ENCODE measurements around the gene AKAP8.

The AKAP8 gene

DNA sequence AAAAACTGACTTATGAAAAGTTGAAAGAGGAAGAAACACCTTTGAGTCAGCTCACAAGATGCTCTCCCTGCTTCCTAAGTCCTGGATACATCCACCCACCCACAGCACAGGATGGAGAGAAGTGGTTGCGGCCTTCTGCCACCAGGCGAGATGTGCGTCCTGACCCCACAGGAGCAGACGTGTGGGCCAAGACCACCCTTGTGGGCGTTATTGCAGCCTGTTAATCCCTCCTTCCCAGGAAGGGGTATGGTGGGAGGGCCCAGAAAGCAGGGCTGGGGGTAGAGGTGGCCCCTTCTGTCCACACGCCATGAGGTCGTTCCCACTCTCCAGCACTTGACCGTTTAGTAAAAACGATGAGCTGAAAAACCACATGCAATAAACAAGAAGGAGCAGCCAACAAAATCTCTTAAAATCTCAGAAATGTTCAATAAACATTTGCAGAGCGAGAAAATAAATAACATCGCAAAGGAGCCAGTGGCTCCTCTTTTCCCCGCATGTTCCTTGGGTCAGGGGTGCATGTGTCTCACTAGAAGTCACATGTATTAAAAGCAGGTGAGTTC is 41.6 kb upstream of the AKAP8 start:
- TF ChIP-seq RAD21 (IDR thresholded peaks at IDR 0.05; ENCODE audit: low read depth) (no peak), YY1 (IDR thresholded peaks at IDR 0.05; ENCODE audit: low read depth) (no peak), CREB1 (IDR thresholded peaks at IDR 0.05; ENCODE audit: low read depth) (no peak), TEAD4 (IDR thresholded peaks at IDR 0.05) (no peak), TCF12 (IDR thresholded peaks at IDR 0.05; ENCODE audit: low read depth) (no peak), TAF1 (IDR thresholded peaks at IDR 0.05; ENCODE audit: low read depth) (no peak), EGR1 (IDR thresholded peaks at IDR 0.05) (no peak), ZBTB7A (IDR thresholded peaks at IDR 0.05; ENCODE audit: low read depth) (no peak), NFIC (IDR thresholded peaks at IDR 0.05) (no peak), REST (IDR thresholded peaks at IDR 0.05; ENCODE audit: low read depth) (no peak), CEBPB (IDR thresholded peaks at IDR 0.05) (no peak), FOXM1 (IDR thresholded peaks at IDR 0.05; ENCODE audit: borderline replicate concordance, low read depth) (no peak), EP300 (IDR thresholded peaks at IDR 0.05; ENCODE audit: borderline replicate concordance) (no peak), MAX (IDR thresholded peaks at IDR 0.05) (no peak)
- TF ChIP-seq, protein P1, sequence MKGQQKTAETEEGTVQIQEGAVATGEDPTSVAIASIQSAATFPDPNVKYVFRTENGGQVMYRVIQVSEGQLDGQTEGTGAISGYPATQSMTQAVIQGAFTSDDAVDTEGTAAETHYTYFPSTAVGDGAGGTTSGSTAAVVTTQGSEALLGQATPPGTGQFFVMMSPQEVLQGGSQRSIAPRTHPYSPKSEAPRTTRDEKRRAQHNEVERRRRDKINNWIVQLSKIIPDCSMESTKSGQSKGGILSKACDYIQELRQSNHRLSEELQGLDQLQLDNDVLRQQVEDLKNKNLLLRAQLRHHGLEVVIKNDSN (IDR thresholded peaks at IDR 0.05) = no peak

- TF ChIP-seq ZBTB7A (IDR thresholded peaks at IDR 0.05; ENCODE audit: low read depth) (no peak), YY1 (IDR thresholded peaks at IDR 0.05; ENCODE audit: low read depth) (no peak), CEBPB (IDR thresholded peaks at IDR 0.05) (no peak), NFIC (IDR thresholded peaks at IDR 0.05) (no peak), RAD21 (IDR thresholded peaks at IDR 0.05; ENCODE audit: low read depth) (no peak), CREB1 (IDR thresholded peaks at IDR 0.05; ENCODE audit: low read depth) (no peak), TEAD4 (IDR thresholded peaks at IDR 0.05) (no peak), FOXM1 (IDR thresholded peaks at IDR 0.05; ENCODE audit: borderline replicate concordance, low read depth) (no peak), EP300 (IDR thresholded peaks at IDR 0.05; ENCODE audit: borderline replicate concordance) (no peak), EGR1 (IDR thresholded peaks at IDR 0.05) (no peak), TAF1 (IDR thresholded peaks at IDR 0.05; ENCODE audit: low read depth) (no peak), MAX (IDR thresholded peaks at IDR 0.05) (no peak), REST (IDR thresholded peaks at IDR 0.05; ENCODE audit: low read depth) (no peak), TCF12 (IDR thresholded peaks at IDR 0.05; ENCODE audit: low read depth) (no peak)
- TF ChIP-seq, protein P1 (IDR thresholded peaks at IDR 0.05) = no peak
These were observed 39.9 kb upstream of the AKAP8 start for GRCh38 chr19:15419413-15420025.

- TF ChIP-seq EP300 (IDR thresholded peaks at IDR 0.05; ENCODE audit: borderline replicate concordance) (no peak), REST (IDR thresholded peaks at IDR 0.05; ENCODE audit: low read depth) (no peak), MAX (IDR thresholded peaks at IDR 0.05) (peak; percentile 65), RAD21 (IDR thresholded peaks at IDR 0.05; ENCODE audit: low read depth) (peak; percentile 50), CREB1 (IDR thresholded peaks at IDR 0.05; ENCODE audit: low read depth) (0 out of 2 replicates have a peak, but pooled peaks have one; percentile 46), EGR1 (IDR thresholded peaks at IDR 0.05) (peak; percentile 43), TCF12 (IDR thresholded peaks at IDR 0.05; ENCODE audit: low read depth) (peak; percentile 50; the same call in 1 of the 2 replicates), ZBTB7A (IDR thresholded peaks at IDR 0.05; ENCODE audit: low read depth) (0 out of 2 replicates have a peak, but pooled peaks have one; percentile 56), NFIC (IDR thresholded peaks at IDR 0.05) (peak; percentile 39; the same call in 1 of the 2 replicates), TEAD4 (IDR thresholded peaks at IDR 0.05) (no peak), TAF1 (IDR thresholded peaks at IDR 0.05; ENCODE audit: low read depth) (peak; percentile 88), YY1 (IDR thresholded peaks at IDR 0.05; ENCODE audit: low read depth) (peak; percentile 92), CEBPB (IDR thresholded peaks at IDR 0.05) (no peak)
These were observed 39.2 kb upstream of the AKAP8 start, which contains the start of gene AKAP8L for GRCh38 chr19:15418579-15419412. TSS of gene AKAP8L (minus strand) at chr19:15418988. CDS start at chr19:15418923, 65 bp downstream.

Data from Ishikawa (cell line).